GM23338 (cell line): ENCODE results near the gene RAP1GAP. TPM values are rescaled to one million over a fixed set of nuclear protein-coding genes. Genes with fewer than 3 reads are reported as not detected.

ENCODE experiments used
- ATAC-seq: fragments of 200-7000 bp; cut with Tn5 transposase; 3 replicates; pipeline ENCODE4 v1.9.1; 2020
- DNase-seq: peaks from one replicate; pipeline ENCODE4 v3.0.0-alpha.2; 2015; ENCODE audit warnings: low spot score
- H2AFZ ChIP-seq: fragments of 200-600 bp; sonication (generic); 2 replicates; pipeline ENCODE4 v1.8.0; 2016; ENCODE audit warnings: antibody characterized with exemption, mild to moderate bottlenecking, moderate library complexity
- H3F3A ChIP-seq: fragments of 200-600 bp; sonication (generic); replicated peaks from 2 replicates; pipeline ENCODE4 v1.8.0; 2017; ENCODE audit warnings: antibody characterized with exemption, mixed run types, low read depth
- H3K27ac ChIP-seq: fragments of 200-600 bp; sonication (generic); 2 replicates; pipeline ENCODE4 v1.6.1; 2016; ENCODE audit warnings: low read depth
- H3K27me3 ChIP-seq: fragments of 200-600 bp; sonication (generic); 2 replicates; pipeline ENCODE4 v1.8.0; 2016; ENCODE audit warnings: mild to moderate bottlenecking, mixed run types, moderate library complexity; ENCODE audit not compliant: insufficient read depth
- H3K36me3 ChIP-seq: fragments of 200-600 bp; sonication (generic); 2 replicates; pipeline ENCODE4 v1.8.0; 2016; ENCODE audit warnings: mild to moderate bottlenecking; ENCODE audit not compliant: insufficient read depth
- H3K4me1 ChIP-seq: fragments of 200-600 bp; sonication (generic); 2 replicates; pipeline ENCODE4 v1.8.0; 2016; ENCODE audit warnings: mild to moderate bottlenecking, moderate library complexity; ENCODE audit not compliant: insufficient read depth
- H3K4me2 ChIP-seq: fragments of 200-600 bp; sonication (generic); 2 replicates; pipeline ENCODE4 v1.7.1; 2017; ENCODE audit warnings: mixed run types
- H3K4me3 ChIP-seq: fragments of 200-600 bp; sonication (generic); 2 replicates; pipeline ENCODE4 v1.6.1; 2016; ENCODE audit warnings: mixed run types
- H3K79me2 ChIP-seq: fragments of 200-600 bp; sonication (generic); replicated peaks from 2 replicates; pipeline ENCODE4 v1.8.0; 2017; ENCODE audit warnings: mild to moderate bottlenecking; ENCODE audit not compliant: insufficient read depth
- H3K9me2 ChIP-seq: fragments of 200-600 bp; sonication (generic); 2 replicates; pipeline ENCODE4 v1.8.0; 2017; ENCODE audit not compliant: insufficient read depth
- H4K20me1 ChIP-seq: fragments of 200-600 bp; sonication (generic); replicated peaks from 2 replicates; pipeline ENCODE4 v1.8.0; 2017; ENCODE audit warnings: mild to moderate bottlenecking; ENCODE audit not compliant: insufficient read depth
- H3K27ac Mint-ChIP-seq: 2 replicates; pipeline ENCODE4 v1.8.0; 2020; ENCODE audit warnings: inconsistent platforms, mild to moderate bottlenecking, moderate library complexity, mixed read lengths
- H3K27me3 Mint-ChIP-seq: 3 replicates; pipeline ENCODE4 v1.8.0; 2022; ENCODE audit warnings: low read depth, mild to moderate bottlenecking, moderate library complexity, mixed read lengths, inconsistent platforms; ENCODE audit not compliant: insufficient read depth, poor library complexity
- H3K36me3 Mint-ChIP-seq: 3 replicates; pipeline ENCODE4 v1.8.0; 2021; ENCODE audit warnings: low read depth, mild to moderate bottlenecking, inconsistent platforms, moderate library complexity, mixed read lengths
- H3K4me1 Mint-ChIP-seq: 3 replicates; pipeline ENCODE4 v1.8.0; 2020; ENCODE audit warnings: mild to moderate bottlenecking, inconsistent platforms, mixed read lengths
- H3K4me3 Mint-ChIP-seq: 3 replicates; pipeline ENCODE4 v1.8.0; 2021; ENCODE audit warnings: moderate library complexity, mild to moderate bottlenecking, inconsistent platforms, mixed read lengths
- H3K9me3 Mint-ChIP-seq: 3 replicates; pipeline ENCODE4 v1.8.0; 2020; ENCODE audit warnings: moderate library complexity, mild to moderate bottlenecking, inconsistent platforms, mixed read lengths
- CREB1 ChIP-seq: fragments of 250-450 bp; sonication (Bioruptor Pico); IDR thresholded peaks from 2 replicates; pipeline ENCODE4 v1.5.0; 2020; ENCODE audit warnings: low read depth, mild to moderate bottlenecking, moderate library complexity
- EZH2phosphoT487 ChIP-seq: fragments of 200-600 bp; sonication (generic); IDR thresholded peaks from one replicate; pipeline ENCODE4 v1.8.1; 2018; ENCODE audit warnings: antibody characterized with exemption; ENCODE audit not compliant: unreplicated experiment
- JUNB ChIP-seq: IDR thresholded peaks from one replicate; pipeline ENCODE4 v1.6.1; 2016; ENCODE audit warnings: antibody characterized with exemption; ENCODE audit not compliant: unreplicated experiment
- NANOG ChIP-seq: IDR thresholded peaks from 2 replicates; pipeline ENCODE4 v1.6.1; 2016; ENCODE audit warnings: antibody characterized with exemption, borderline replicate concordance
- POLR2AphosphoS5 ChIP-seq: IDR thresholded peaks from 2 replicates; pipeline ENCODE4 v1.6.1; 2016; ENCODE audit warnings: antibody characterized with exemption, low read depth
- STAT1 ChIP-seq: IDR thresholded peaks from one replicate; pipeline ENCODE4 v1.6.1; 2016; ENCODE audit warnings: antibody characterized with exemption; ENCODE audit not compliant: unreplicated experiment
- ZNF114 ChIP-seq: fragments of 250-450 bp; sonication (Bioruptor Pico); IDR thresholded peaks from 2 replicates; pipeline ENCODE4 v1.5.0; 2020; ENCODE audit warnings: mild to moderate bottlenecking, moderate library complexity
- ZNF331 ChIP-seq: fragments of 250-450 bp; sonication (Bioruptor Pico); IDR thresholded peaks from 2 replicates; pipeline ENCODE4 v1.5.0; 2020; ENCODE audit warnings: low read depth, mild to moderate bottlenecking, moderate library complexity
- polyA plus RNA-seq: library from polyadenylated mRNA; unstranded; fragments of >200 nt; fragmentation: Nextera tagmentation; extraction: Ambion mirVana; gene quantifications from 2 replicates; pipeline ENCODE4 v1.2.1, GENCODE V29; 2016
- total RNA-seq: library from RNA; depleted of rRNA; stranded (reverse); fragments of >200 nt; shearing (Covaris generic); gene quantifications from 2 replicates; pipeline ENCODE4 v1.2.3, GENCODE V29; 2014
- TF ChIP-seq, protein P1 (sequence below): fragments of 250-450 bp; sonication (Bioruptor Pico); IDR thresholded peaks from 2 replicates; pipeline ENCODE4 v1.5.0; 2020; ENCODE audit warnings: mild to moderate bottlenecking, moderate library complexity
- TF ChIP-seq, protein P2 (sequence below): IDR thresholded peaks from 2 replicates; pipeline ENCODE4 v1.6.1; 2016; ENCODE audit warnings: antibody characterized with exemption
- TF ChIP-seq, protein P3 (sequence below): IDR thresholded peaks from one replicate; pipeline ENCODE4 v1.6.1; 2018; ENCODE audit warnings: antibody characterized with exemption; ENCODE audit not compliant: unreplicated experiment

The RAP1GAP gene
- total and polyA plus RNA-seq, 2 experiments from 2014 or later = 4.3 to 6.6 TPM

DNA sequence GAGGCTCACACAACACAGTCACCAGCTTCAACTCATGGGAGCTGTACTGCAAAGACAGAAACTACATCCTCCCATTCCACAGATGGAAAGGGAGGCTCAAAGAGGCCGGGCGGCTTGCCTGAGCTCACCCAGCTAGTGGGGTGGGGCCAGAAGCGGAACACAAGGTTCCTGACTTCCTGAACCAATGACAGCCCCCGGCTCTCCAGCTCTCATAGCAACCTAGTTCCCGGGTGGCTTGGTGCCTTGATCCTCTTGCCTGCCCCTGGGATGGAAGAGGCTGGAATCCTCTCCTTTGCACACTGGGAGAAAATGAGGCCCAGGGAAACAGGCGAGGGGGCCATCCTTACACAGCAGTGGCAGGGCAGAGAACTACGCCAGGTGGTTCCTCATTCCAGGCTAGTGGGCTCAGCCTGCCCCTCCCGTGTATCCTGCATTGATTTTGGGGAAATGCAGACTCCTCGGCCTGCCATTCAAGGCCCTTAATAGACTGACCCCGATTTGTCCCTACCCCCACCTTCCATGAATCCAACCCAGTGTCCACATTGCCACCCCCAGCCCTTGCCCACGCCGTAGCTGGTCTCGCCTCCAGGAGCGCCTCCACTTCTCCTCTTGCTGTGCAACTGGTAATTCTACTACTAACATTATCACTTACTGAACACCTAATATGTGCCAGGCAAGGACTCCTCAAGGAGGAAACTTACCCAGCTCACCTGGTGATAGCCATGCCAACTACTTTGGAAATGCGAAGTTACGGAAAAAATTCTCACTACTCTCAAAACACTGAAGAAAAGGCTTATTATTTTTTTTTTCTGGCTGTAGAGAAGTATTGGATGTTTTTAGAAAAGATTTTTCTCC is 5.0 kb downstream of the RAP1GAP start:
- Mint-ChIP-seq H3K27ac (peak overlapping the region; percentile 68; the same call in 1 of the 2 replicates), H3K9me3 (no peaks in the 10 kb centered on the region), H3K4me1 (peaks cover 20% of the 10 kb centered on the region), H3K4me3 (no peak overlapping the region), H3K36me3 (no peaks in the 10 kb centered on the region), H3K27me3 (peaks cover 30% of the 10 kb centered on the region)
- Histone ChIP-seq H3K27me3 (peaks cover 32% of the 10 kb centered on the region), H3K4me3 (no peak overlapping the region), H4K20me1 (no peaks in the 10 kb centered on the region), H3K36me3 (no peaks in the 10 kb centered on the region), H3K27ac (no peak overlapping the region), H3K79me2 (no peaks in the 10 kb centered on the region), H3K4me1 (no peaks in the 10 kb centered on the region; the same call in 1 of the 2 replicates), H3K4me2 (no peak overlapping the region), H3F3A (no peaks in the 10 kb centered on the region), H3K9me2 (no peaks in the 10 kb centered on the region), H2AFZ (0 out of 2 replicates have a peak overlapping the region, but pooled peaks have one; percentile 28)
- DNase-seq = peak; percentile 49
- no peak; the same call in 2 of the 3 replicates for ATAC-seq
- TF ChIP-seq STAT1 = no peak
- no peak for TF ChIP-seq ZNF114 (CRISPR knock-in tag)
- TF ChIP-seq, protein P1, sequence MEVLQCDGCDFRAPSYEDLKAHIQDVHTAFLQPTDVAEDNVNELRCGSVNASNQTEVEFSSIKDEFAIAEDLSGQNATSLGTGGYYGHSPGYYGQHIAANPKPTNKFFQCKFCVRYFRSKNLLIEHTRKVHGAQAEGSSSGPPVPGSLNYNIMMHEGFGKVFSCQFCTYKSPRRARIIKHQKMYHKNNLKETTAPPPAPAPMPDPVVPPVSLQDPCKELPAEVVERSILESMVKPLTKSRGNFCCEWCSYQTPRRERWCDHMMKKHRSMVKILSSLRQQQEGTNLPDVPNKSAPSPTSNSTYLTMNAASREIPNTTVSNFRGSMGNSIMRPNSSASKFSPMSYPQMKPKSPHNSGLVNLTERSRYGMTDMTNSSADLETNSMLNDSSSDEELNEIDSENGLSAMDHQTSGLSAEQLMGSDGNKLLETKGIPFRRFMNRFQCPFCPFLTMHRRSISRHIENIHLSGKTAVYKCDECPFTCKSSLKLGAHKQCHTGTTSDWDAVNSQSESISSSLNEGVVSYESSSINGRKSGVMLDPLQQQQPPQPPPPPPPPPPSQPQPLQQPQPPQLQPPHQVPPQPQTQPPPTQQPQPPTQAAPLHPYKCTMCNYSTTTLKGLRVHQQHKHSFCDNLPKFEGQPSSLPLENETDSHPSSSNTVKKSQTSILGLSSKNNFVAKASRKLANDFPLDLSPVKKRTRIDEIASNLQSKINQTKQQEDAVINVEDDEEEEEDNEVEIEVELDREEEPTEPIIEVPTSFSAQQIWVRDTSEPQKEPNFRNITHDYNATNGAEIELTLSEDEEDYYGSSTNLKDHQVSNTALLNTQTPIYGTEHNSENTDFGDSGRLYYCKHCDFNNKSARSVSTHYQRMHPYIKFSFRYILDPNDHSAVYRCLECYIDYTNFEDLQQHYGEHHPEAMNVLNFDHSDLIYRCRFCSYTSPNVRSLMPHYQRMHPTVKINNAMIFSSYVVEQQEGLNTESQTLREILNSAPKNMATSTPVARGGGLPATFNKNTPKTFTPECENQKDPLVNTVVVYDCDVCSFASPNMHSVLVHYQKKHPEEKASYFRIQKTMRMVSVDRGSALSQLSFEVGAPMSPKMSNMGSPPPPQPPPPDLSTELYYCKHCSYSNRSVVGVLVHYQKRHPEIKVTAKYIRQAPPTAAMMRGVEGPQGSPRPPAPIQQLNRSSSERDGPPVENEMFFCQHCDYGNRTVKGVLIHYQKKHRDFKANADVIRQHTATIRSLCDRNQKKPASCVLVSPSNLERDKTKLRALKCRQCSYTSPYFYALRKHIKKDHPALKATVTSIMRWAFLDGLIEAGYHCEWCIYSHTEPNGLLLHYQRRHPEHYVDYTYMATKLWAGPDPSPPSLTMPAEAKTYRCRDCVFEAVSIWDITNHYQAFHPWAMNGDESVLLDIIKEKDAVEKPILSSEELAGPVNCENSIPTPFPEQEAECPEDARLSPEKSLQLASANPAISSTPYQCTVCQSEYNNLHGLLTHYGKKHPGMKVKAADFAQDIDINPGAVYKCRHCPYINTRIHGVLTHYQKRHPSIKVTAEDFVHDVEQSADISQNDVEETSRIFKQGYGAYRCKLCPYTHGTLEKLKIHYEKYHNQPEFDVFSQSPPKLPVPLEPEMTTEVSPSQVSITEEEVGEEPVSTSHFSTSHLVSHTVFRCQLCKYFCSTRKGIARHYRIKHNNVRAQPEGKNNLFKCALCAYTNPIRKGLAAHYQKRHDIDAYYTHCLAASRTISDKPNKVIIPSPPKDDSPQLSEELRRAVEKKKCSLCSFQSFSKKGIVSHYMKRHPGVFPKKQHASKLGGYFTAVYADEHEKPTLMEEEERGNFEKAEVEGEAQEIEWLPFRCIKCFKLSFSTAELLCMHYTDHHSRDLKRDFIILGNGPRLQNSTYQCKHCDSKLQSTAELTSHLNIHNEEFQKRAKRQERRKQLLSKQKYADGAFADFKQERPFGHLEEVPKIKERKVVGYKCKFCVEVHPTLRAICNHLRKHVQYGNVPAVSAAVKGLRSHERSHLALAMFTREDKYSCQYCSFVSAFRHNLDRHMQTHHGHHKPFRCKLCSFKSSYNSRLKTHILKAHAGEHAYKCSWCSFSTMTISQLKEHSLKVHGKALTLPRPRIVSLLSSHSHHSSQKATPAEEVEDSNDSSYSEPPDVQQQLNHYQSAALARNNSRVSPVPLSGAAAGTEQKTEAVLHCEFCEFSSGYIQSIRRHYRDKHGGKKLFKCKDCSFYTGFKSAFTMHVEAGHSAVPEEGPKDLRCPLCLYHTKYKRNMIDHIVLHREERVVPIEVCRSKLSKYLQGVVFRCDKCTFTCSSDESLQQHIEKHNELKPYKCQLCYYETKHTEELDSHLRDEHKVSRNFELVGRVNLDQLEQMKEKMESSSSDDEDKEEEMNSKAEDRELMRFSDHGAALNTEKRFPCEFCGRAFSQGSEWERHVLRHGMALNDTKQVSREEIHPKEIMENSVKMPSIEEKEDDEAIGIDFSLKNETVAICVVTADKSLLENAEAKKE (CRISPR knock-in tag) = no peak
- TF ChIP-seq, protein P2, sequence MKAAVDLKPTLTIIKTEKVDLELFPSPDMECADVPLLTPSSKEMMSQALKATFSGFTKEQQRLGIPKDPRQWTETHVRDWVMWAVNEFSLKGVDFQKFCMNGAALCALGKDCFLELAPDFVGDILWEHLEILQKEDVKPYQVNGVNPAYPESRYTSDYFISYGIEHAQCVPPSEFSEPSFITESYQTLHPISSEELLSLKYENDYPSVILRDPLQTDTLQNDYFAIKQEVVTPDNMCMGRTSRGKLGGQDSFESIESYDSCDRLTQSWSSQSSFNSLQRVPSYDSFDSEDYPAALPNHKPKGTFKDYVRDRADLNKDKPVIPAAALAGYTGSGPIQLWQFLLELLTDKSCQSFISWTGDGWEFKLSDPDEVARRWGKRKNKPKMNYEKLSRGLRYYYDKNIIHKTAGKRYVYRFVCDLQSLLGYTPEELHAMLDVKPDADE = no peak
- TF ChIP-seq POLR2AphosphoS5 = no peak
- TF ChIP-seq, protein P3, sequence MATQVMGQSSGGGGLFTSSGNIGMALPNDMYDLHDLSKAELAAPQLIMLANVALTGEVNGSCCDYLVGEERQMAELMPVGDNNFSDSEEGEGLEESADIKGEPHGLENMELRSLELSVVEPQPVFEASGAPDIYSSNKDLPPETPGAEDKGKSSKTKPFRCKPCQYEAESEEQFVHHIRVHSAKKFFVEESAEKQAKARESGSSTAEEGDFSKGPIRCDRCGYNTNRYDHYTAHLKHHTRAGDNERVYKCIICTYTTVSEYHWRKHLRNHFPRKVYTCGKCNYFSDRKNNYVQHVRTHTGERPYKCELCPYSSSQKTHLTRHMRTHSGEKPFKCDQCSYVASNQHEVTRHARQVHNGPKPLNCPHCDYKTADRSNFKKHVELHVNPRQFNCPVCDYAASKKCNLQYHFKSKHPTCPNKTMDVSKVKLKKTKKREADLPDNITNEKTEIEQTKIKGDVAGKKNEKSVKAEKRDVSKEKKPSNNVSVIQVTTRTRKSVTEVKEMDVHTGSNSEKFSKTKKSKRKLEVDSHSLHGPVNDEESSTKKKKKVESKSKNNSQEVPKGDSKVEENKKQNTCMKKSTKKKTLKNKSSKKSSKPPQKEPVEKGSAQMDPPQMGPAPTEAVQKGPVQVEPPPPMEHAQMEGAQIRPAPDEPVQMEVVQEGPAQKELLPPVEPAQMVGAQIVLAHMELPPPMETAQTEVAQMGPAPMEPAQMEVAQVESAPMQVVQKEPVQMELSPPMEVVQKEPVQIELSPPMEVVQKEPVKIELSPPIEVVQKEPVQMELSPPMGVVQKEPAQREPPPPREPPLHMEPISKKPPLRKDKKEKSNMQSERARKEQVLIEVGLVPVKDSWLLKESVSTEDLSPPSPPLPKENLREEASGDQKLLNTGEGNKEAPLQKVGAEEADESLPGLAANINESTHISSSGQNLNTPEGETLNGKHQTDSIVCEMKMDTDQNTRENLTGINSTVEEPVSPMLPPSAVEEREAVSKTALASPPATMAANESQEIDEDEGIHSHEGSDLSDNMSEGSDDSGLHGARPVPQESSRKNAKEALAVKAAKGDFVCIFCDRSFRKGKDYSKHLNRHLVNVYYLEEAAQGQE = no peak
- TF ChIP-seq CREB1 (CRISPR knock-in tag) = no peak
- no peak for TF ChIP-seq ZNF331
- TF ChIP-seq JUNB = no peak
- TF ChIP-seq NANOG = no peak
- TF ChIP-seq EZH2phosphoT487 = no peak
